Measurements from ENCODE around the gene PTGFRN. TPM values are rescaled to one million over a fixed set of nuclear protein-coding genes. Genes with fewer than 3 reads are reported as not detected.

PTGFRN gene
- total RNA-seq, 1 donor from 2014 or later = 119 TPM

DNA sequence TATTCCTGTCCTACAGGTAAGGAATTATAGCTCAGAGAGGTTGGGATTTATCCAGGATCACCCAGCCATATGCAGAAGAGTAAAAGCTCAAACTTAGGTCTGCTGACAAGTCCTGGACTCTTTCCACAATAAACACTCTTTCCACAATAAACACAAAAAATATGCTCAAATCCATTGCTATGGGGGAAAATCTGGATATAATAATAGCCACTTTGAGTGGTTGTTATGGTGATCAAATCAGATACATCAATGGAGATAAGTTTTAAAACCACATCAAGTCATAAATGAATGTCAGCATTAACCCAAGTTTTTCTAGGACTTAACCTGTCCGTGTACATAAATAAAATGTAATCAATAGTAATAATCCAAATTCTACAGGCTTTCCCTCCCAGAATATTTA, 128.1 kb downstream of the PTGFRN start:
- intact Hi-C loops (cut with DNase I) = no loop called here
- ATAC-seq (no peak), DNase-seq (ENCODE audit: missing footprints) (no peak)

DNA sequence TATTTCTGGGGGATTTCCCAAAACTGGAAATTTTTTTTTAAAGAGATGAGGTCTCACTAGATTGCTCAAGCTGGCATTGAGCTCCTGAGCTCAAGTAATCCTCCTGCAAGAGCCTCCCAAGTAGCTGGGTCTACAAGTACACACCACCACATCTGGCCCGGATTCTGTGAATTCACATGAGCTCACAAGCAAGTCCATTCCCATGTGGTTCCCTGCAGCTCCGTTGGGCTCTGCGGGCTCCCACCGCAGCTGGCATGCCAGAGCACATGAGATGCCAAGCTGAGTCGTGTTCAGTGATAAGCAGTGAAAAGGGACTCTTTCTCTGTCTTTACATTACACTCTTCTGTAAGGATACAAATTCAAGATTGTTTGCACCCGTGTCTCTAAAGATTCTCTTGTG, 128.5 kb downstream of the PTGFRN start:
- ATAC-seq = no peak
- no peak for DNase-seq (ENCODE audit: missing footprints)
- intact Hi-C loops (cut with DNase I) = no loop called here

Other genes with a start within 250 kb of the PTGFRN start
- gene IGSF3, start 242.2 kb upstream of the PTGFRN start, total RNA-seq = 15.8 TPM
- gene CD2, start 155.5 kb upstream of the PTGFRN start, total RNA-seq = 0.38 TPM
- gene CD101, start 91.8 kb downstream of the PTGFRN start, total RNA-seq = 0.38 TPM
- 7.8 TPM for gene TTF2, start 150.4 kb downstream of the PTGFRN start, total RNA-seq
- gene TRIM45, start 211.8 kb downstream of the PTGFRN start, total RNA-seq = 13.3 TPM

Measured in Right ventricle myocardium inferior (tissue), 1 donor.